GM12892 (cell line): ENCODE results near the gene MFAP5.

Experiments used
- POLR2A ChIP-seq: IDR thresholded peaks from 2 replicates; pipeline ENCODE4 v1.6.1; 2011; ENCODE audit warnings: low read depth, low read length, control low read depth
- POLR2AphosphoS5 ChIP-seq: IDR thresholded peaks from 2 replicates; pipeline ENCODE4 v1.6.1; 2011; ENCODE audit warnings: low read depth, low read length, control low read depth
- TAF1 ChIP-seq: IDR thresholded peaks from 2 replicates; pipeline ENCODE4 v1.6.1; 2011; ENCODE audit warnings: low read depth, mild to moderate bottlenecking, control low read depth, low read length, borderline replicate concordance

GRCh38 chr12:8609061-8609570 is 53.5 kb downstream of the MFAP5 start:
- TF ChIP-seq TAF1 (no peak), POLR2A (peak; percentile 73; the same call in 1 of the 2 replicates), POLR2AphosphoS5 (peak; percentile 78)
